ENCODE results near the gene C5orf24.

DNA sequence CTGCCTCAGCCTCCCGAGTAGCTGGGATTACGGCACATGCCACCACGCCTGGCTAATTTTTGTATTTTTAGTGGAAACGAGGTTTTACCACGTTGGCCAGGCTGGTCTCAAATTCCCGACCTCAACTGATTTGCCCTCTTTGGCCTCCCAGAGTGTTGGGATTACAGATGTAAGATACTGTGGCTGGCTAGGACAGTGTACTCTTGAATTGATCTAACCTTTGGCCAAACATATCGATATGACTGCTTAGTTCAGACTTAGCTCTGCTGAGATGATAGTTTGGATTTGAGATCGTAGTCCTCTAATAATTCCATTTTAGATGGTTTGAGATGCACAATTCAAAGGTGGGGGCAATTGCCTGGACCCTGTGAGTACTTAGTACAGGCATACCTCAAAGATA, 43.6 kb downstream of the C5orf24 start:
- no peak for TF ChIP-seq EZH2 (IDR thresholded peaks at IDR 0.05; ENCODE audit: borderline replicate concordance, insufficient read depth, low read depth, low read length, poor library complexity, severe bottlenecking)
- TF ChIP-seq, protein P1, sequence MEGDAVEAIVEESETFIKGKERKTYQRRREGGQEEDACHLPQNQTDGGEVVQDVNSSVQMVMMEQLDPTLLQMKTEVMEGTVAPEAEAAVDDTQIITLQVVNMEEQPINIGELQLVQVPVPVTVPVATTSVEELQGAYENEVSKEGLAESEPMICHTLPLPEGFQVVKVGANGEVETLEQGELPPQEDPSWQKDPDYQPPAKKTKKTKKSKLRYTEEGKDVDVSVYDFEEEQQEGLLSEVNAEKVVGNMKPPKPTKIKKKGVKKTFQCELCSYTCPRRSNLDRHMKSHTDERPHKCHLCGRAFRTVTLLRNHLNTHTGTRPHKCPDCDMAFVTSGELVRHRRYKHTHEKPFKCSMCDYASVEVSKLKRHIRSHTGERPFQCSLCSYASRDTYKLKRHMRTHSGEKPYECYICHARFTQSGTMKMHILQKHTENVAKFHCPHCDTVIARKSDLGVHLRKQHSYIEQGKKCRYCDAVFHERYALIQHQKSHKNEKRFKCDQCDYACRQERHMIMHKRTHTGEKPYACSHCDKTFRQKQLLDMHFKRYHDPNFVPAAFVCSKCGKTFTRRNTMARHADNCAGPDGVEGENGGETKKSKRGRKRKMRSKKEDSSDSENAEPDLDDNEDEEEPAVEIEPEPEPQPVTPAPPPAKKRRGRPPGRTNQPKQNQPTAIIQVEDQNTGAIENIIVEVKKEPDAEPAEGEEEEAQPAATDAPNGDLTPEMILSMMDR (IDR thresholded peaks at IDR 0.05): no peak
